GM18907 (cell line): ENCODE measurements around the gene TRIM43B.
"Not testable (repeated sequence)": the region's sequence is repeated elsewhere in the genome, so short reads cannot be mapped to it uniquely, and the experiment has no call there.

Source experiments
- ATAC-seq: cut with Tn5 transposase; IDR thresholded peaks from one replicate; pipeline ENCODE4 v1.9.1; 2021; ENCODE audit warnings: mild to moderate bottlenecking, moderate library complexity; ENCODE audit not compliant: unreplicated experiment

The TRIM43B gene

DNA sequence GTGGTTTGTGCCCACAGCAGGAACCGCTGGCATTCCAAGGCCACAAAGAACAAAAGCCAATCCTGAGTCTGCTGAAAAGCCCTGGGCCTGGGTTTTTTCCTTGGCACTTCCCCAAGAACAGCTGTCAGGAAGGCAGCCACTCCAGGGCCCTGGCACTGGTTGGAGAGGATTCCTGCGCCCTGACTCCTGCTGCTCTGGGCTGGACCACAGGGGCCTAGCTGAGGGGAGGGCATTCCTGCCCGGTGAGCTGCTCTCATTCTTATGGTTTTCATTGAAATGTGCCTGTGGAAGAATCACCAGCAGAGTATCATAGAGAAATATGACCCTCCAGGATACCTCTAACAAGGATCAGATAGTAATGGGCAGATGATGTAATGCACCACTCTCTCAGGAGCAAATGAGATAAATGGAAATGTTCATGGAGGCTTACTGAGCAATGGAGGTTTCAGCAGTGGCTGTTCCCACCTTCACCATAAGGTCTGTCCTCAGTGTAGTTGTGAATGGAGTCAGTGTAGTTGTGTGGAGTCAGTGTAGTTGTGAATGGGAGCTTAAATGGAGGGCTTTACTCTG is 50.0 kb downstream of the TRIM43B start:
- not testable (repeated sequence) for ATAC-seq

DNA sequence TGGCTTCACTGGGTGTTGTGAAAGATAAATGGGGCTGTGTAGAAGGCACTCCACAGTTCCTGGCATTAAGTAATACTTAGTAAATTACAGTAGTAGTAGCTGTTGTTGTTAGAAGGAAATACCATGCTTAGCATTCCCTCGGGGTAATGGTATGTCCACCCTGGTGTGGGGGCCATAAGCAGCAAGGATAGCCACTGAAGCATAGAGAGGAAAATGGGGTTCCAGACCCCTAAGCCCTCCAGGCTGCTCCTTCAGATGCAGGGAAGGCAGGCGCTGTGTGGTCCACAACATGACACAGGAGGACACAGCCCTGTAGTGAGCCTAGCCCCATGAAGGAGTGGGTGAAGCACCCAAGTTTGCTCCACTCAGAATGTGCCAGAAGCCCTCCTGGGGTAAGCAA is 50.6 kb downstream of the TRIM43B start:
- ATAC-seq: not testable (repeated sequence)

DNA sequence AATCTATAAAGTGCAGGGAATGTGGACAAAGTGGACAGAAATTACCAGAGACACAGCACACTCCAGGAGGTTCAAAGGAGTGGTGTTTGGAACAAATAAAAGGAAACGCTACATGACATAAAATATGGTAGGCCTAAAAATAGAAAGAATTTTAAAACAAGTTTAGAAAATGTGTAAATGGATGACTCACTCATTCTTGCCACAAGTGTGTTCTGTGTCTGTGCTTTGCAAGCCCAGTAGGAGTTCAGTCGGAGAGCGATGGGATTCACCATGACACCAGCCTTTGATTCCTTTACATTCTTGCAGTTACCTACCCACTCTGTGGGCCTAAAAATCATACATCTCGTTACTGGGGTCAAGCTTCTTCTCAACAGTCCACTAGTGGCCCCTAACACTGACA is 51.2 kb downstream of the TRIM43B start:
- not testable (repeated sequence) for ATAC-seq

GRCh38 chr2:95429748-95430467 is 54.6 kb downstream of the TRIM43B start:
- not testable (repeated sequence) for ATAC-seq

DNA sequence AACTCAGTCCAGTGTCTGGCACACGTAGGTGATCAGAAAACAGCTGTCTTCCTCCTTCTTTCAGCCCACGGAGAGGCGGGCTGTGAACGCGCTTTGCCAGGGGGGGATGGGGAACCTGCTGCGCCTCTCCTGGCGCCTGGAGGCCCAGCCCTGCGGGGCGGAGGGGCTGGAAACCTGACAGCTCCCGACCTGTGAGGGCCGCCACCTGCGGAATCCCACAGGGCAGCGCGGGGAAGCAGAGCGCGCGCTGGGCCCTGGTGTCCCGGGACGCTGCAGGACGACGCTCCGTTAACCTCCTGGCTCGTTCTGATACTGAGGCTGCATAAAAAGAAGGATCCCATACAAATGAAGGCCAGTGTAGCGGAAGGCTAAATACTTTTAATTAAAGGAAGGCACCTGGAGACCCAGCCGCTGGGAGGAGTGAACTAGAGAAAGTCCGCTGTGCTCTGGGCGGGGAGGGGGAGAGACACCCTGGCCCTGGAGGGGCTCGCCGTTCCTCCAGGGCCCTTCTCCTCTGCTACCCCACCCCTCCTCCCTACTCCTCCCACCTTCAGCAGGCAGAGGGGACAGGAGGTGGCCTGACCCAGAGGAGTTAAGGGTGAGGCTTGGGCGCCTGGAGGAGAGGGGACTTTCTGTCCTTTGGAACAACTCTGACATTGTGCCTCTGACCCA is 57.2 kb downstream of the TRIM43B start:
- not testable (repeated sequence) for ATAC-seq
